K562 (cell line): ENCODE data around the gene TP53TG5. TPM values are rescaled to one million over a fixed set of nuclear protein-coding genes. Genes with fewer than 3 reads are reported as not detected.

Experiments
- CCAR2 ChIP-seq: fragments of 200-400 bp; formaldehyde crosslinking; IDR thresholded peaks from 2 replicates; pipeline ENCODE4 v1.6.1; 2017; ENCODE audit warnings: mild to moderate bottlenecking, low read depth, low read length
- HDGF ChIP-seq: fragments of 450-650 bp; IDR thresholded peaks from 2 replicates; pipeline ENCODE4 v1.6.1; 2016
- HEY1 ChIP-seq: fragments of 250-450 bp; sonication (Bioruptor Pico); IDR thresholded peaks from 2 replicates; pipeline ENCODE4 v1.5.0; 2020; ENCODE audit warnings: mild to moderate bottlenecking, moderate library complexity, borderline replicate concordance
- KLF16 ChIP-seq: IDR thresholded peaks from 2 replicates; pipeline ENCODE4 v1.6.1; 2016; ENCODE audit warnings: antibody characterized with exemption
- MCM7 ChIP-seq, 2 experiments: fragments of 450-650 bp; IDR thresholded peaks; 2 replicates each; pipeline ENCODE4 v1.6.1; 2016 to 2018
- NFIX ChIP-seq: fragments of 250-450 bp; sonication (Bioruptor Pico); IDR thresholded peaks from 2 replicates; pipeline ENCODE4 v1.4.0; 2020; ENCODE audit warnings: low read depth, mild to moderate bottlenecking, moderate library complexity
- SUPT5H ChIP-seq: fragments of 450-650 bp; IDR thresholded peaks from 2 replicates; pipeline ENCODE4 v1.6.1; 2016
- TCF7L2 ChIP-seq: fragments of 150-350 bp; IDR thresholded peaks from 2 replicates; pipeline ENCODE4 v1.6.1; 2016; ENCODE audit warnings: low read depth, mild to moderate bottlenecking, low read length, moderate library complexity
- TGIF2 ChIP-seq: sonication (generic); formaldehyde crosslinking; IDR thresholded peaks from 2 replicates; pipeline ENCODE4 v1.8.1; 2022; ENCODE audit warnings: mild to moderate bottlenecking, missing genetic modification reagents, moderate library complexity
- ZNF583 ChIP-seq: fragments of 250-450 bp; sonication (Bioruptor Pico); IDR thresholded peaks from 2 replicates; pipeline ENCODE4 v1.4.0; 2020
- polyA plus RNA-seq, 8 experiments: library from polyadenylated mRNA; depleted of rRNA in 4 of 8; stranded (reverse) in 5 of 8; unstranded in 3 of 8; fragments of >200 nt; fragmentation: Nextera tagmentation in 2 of 8; fragmentation: Illumina TruSeq in 1 of 8; extraction: Ambion mirVana in 2 of 8; extraction: Trizol in 1 of 8; gene quantifications; 2 replicates each; pipeline versions ENCODE4 v1.2.1 to v1.2.3, GENCODE V29; 2011 to 2014; ENCODE audit warnings: inconsistent platforms in 1 of 8, missing spikeins in 1 of 8
- total RNA-seq, 7 experiments: library from RNA; depleted of rRNA in 6 of 7; stranded (reverse); fragments of >200 nt in 6 of 7; fragmentation: Illumina TruSeq in 2 of 7; extraction: Trizol in 2 of 7; gene quantifications; 2 replicates each; pipeline versions ENCODE4 v1.2.1 to v1.2.3, GENCODE V29; 2011 to 2021; ENCODE audit warnings: low replicate concordance in 1 of 7
- TF ChIP-seq, protein P1 (sequence below): fragments of 250-450 bp; sonication (Bioruptor Pico); IDR thresholded peaks from 2 replicates; pipeline ENCODE4 v1.5.1; 2021; ENCODE audit warnings: mild to moderate bottlenecking
- TF ChIP-seq, protein P2 (sequence below): fragments of 250-450 bp; sonication (Bioruptor Pico); IDR thresholded peaks from 2 replicates; pipeline ENCODE4 v1.5.0; 2021
- TF ChIP-seq, protein P3 (sequence below): fragments of 450-650 bp; IDR thresholded peaks from 2 replicates; pipeline ENCODE4 v1.6.1; 2016; ENCODE audit warnings: mild to moderate bottlenecking, moderate library complexity

The TP53TG5 gene
- total and polyA plus RNA-seq, 9 of the 15 experiments (the other 6 are each of a cell fraction or from before 2014, with no cell fraction given) = 0.04 to 0.05 (median 0.04) TPM; not detected in 6

DNA sequence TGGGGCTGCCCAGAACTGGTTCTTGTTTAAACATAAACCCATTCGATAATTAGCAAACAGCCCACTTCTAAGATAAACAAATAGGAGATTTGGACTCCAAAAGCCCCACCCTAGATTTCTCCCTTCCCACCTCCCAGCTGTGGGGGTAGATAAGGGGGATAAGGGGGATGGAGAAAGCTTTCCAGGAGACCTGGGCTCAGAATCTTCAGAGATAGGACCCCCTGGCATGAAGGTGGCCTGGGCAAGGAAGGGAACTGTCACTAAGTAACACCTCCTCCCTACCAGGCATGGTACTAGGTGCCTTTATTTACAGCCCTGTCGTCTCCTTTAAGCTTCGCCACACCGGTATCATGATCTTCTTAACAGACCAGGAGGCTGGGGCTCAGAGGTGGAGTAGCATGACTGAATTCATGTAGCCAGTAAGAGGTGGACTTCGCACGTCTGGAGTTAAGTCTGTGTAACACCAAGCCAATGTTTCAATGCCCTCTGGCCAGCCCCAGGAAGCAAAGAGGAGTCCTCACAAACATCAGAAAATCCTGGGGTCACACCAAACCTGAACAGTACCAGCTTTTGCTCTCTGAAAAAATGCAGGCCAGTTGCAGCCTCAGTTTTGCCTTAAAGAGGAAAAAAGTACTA, 34.5 kb downstream of the TP53TG5 start (continued):
- TF ChIP-seq, protein P1, sequence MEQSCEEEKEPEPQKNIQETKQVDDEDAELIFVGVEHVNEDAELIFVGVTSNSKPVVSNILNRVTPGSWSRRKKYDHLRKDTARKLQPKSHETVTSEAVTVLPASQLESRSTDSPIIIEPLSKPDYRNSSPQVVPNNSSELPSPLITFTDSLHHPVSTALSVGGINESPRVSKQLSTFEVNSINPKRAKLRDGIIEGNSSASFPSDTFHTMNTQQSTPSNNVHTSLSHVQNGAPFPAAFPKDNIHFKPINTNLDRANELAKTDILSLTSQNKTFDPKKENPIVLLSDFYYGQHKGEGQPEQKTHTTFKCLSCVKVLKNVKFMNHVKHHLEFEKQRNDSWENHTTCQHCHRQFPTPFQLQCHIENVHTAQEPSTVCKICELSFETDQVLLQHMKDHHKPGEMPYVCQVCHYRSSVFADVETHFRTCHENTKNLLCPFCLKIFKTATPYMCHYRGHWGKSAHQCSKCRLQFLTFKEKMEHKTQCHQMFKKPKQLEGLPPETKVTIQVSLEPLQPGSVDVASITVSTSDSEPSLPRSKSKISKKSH (CRISPR knock-in tag) = no peak
- no peak for TF ChIP-seq HDGF
- no peak for TF ChIP-seq TCF7L2
- no peak for TF ChIP-seq KLF16
- no peak for TF ChIP-seq SUPT5H
- TF ChIP-seq, protein P2, sequence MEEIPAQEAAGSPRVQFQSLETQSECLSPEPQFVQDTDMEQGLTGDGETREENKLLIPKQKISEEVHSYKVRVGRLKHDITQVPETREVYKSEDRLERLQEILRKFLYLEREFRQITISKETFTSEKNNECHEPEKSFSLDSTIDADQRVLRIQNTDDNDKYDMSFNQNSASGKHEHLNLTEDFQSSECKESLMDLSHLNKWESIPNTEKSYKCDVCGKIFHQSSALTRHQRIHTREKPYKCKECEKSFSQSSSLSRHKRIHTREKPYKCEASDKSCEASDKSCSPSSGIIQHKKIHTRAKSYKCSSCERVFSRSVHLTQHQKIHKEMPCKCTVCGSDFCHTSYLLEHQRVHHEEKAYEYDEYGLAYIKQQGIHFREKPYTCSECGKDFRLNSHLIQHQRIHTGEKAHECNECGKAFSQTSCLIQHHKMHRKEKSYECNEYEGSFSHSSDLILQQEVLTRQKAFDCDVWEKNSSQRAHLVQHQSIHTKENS (CRISPR knock-in tag) = no peak
- TF ChIP-seq TGIF2 (CRISPR knock-in tag) = no peak
- no peak for TF ChIP-seq NFIX (CRISPR knock-in tag)
- TF ChIP-seq HEY1 = no peak
- TF ChIP-seq MCM7 (IDR thresholded peaks at IDR 0.05) = no peak
- TF ChIP-seq, protein P3, sequence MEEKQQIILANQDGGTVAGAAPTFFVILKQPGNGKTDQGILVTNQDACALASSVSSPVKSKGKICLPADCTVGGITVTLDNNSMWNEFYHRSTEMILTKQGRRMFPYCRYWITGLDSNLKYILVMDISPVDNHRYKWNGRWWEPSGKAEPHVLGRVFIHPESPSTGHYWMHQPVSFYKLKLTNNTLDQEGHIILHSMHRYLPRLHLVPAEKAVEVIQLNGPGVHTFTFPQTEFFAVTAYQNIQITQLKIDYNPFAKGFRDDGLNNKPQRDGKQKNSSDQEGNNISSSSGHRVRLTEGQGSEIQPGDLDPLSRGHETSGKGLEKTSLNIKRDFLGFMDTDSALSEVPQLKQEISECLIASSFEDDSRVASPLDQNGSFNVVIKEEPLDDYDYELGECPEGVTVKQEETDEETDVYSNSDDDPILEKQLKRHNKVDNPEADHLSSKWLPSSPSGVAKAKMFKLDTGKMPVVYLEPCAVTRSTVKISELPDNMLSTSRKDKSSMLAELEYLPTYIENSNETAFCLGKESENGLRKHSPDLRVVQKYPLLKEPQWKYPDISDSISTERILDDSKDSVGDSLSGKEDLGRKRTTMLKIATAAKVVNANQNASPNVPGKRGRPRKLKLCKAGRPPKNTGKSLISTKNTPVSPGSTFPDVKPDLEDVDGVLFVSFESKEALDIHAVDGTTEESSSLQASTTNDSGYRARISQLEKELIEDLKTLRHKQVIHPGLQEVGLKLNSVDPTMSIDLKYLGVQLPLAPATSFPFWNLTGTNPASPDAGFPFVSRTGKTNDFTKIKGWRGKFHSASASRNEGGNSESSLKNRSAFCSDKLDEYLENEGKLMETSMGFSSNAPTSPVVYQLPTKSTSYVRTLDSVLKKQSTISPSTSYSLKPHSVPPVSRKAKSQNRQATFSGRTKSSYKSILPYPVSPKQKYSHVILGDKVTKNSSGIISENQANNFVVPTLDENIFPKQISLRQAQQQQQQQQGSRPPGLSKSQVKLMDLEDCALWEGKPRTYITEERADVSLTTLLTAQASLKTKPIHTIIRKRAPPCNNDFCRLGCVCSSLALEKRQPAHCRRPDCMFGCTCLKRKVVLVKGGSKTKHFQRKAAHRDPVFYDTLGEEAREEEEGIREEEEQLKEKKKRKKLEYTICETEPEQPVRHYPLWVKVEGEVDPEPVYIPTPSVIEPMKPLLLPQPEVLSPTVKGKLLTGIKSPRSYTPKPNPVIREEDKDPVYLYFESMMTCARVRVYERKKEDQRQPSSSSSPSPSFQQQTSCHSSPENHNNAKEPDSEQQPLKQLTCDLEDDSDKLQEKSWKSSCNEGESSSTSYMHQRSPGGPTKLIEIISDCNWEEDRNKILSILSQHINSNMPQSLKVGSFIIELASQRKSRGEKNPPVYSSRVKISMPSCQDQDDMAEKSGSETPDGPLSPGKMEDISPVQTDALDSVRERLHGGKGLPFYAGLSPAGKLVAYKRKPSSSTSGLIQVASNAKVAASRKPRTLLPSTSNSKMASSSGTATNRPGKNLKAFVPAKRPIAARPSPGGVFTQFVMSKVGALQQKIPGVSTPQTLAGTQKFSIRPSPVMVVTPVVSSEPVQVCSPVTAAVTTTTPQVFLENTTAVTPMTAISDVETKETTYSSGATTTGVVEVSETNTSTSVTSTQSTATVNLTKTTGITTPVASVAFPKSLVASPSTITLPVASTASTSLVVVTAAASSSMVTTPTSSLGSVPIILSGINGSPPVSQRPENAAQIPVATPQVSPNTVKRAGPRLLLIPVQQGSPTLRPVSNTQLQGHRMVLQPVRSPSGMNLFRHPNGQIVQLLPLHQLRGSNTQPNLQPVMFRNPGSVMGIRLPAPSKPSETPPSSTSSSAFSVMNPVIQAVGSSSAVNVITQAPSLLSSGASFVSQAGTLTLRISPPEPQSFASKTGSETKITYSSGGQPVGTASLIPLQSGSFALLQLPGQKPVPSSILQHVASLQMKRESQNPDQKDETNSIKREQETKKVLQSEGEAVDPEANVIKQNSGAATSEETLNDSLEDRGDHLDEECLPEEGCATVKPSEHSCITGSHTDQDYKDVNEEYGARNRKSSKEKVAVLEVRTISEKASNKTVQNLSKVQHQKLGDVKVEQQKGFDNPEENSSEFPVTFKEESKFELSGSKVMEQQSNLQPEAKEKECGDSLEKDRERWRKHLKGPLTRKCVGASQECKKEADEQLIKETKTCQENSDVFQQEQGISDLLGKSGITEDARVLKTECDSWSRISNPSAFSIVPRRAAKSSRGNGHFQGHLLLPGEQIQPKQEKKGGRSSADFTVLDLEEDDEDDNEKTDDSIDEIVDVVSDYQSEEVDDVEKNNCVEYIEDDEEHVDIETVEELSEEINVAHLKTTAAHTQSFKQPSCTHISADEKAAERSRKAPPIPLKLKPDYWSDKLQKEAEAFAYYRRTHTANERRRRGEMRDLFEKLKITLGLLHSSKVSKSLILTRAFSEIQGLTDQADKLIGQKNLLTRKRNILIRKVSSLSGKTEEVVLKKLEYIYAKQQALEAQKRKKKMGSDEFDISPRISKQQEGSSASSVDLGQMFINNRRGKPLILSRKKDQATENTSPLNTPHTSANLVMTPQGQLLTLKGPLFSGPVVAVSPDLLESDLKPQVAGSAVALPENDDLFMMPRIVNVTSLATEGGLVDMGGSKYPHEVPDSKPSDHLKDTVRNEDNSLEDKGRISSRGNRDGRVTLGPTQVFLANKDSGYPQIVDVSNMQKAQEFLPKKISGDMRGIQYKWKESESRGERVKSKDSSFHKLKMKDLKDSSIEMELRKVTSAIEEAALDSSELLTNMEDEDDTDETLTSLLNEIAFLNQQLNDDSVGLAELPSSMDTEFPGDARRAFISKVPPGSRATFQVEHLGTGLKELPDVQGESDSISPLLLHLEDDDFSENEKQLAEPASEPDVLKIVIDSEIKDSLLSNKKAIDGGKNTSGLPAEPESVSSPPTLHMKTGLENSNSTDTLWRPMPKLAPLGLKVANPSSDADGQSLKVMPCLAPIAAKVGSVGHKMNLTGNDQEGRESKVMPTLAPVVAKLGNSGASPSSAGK = peak; percentile 27; the same call in 1 of the 2 replicates
- TF ChIP-seq ZNF583 (CRISPR knock-in tag) = no peak
- TF ChIP-seq CCAR2 = no peak
